ENCODE data around the gene OSGIN1.

DNA sequence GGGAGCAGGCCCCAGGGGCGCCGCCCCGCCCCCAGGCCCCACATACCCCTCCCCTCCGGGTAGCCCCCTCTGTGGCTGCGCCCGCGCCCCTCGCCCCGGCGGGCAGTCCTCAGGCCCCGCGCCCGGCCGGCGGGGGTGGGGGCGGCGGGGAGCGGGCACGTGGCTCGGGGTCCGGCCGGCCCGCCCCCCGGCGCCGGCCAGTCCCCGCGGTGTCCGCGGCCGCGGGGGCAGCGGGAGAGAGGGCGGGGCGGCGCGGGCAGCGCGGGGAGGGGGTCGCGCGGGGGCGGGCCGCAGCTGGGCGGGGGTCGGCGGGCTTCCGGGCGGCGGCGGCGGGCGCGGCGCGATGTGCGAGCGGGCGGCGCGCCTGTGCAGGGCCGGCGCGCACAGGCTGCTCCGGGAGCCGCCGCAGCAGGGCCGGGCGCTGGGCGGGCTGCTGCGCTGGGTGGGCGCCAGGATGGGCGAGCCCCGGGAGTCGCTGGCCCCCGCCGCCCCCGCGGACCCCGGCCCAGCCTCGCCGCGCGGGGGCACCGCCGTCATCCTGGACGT lies 15.3 kb downstream of the OSGIN1 start:
- TF ChIP-seq, protein P1, sequence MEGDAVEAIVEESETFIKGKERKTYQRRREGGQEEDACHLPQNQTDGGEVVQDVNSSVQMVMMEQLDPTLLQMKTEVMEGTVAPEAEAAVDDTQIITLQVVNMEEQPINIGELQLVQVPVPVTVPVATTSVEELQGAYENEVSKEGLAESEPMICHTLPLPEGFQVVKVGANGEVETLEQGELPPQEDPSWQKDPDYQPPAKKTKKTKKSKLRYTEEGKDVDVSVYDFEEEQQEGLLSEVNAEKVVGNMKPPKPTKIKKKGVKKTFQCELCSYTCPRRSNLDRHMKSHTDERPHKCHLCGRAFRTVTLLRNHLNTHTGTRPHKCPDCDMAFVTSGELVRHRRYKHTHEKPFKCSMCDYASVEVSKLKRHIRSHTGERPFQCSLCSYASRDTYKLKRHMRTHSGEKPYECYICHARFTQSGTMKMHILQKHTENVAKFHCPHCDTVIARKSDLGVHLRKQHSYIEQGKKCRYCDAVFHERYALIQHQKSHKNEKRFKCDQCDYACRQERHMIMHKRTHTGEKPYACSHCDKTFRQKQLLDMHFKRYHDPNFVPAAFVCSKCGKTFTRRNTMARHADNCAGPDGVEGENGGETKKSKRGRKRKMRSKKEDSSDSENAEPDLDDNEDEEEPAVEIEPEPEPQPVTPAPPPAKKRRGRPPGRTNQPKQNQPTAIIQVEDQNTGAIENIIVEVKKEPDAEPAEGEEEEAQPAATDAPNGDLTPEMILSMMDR (IDR thresholded peaks at IDR 0.05): no peak
- no peak for TF ChIP-seq POLR2A (IDR thresholded peaks at IDR 0.05)
